NCI-H1694 (cell line): ENCODE data around the gene AEN.

Experiments used
- DNase-seq: peaks from one replicate; lab custom pipeline; 2025; lab: John Stamatoyannopoulos, UW

The AEN gene

DNA sequence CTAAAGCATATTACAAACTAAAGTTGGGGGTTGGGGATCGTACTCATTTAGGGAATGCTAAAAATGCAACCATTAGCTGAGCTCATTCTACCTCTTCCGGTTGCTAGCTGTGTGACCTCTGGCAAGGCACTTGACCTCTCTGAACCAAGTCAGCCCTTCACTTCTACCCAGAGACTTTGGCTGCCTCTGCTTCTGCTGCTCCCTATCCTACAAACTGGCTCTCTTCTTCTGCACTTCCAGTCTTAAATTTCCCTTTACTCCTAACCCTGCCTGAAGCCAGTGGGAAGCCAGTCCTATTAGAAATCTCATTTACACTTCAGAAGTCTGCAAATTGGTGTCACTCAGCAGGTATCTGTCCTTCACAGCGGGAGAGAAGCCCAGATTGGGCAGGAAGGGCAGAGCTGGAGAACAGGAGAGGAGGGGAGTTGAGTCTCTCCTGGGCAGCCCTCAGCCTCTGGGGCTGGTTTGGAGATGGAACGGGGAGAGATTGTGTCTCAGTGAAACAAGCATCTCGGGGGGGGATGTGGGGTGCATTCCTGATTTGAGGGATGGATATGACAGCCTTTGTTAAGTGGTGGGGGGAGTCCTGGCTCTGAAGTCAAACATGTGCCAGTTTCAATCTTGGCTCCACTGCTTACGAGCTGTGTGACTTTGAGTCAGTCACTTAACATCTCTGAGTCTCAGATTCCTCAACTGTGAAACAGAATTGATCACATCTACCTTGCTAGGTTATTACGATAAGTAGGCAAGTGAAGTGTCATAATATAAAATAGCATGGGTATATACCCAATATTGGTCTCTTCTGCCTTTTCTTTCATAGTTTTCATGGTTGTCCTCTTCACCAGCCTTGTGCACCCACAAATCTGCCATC lies 7.8 kb upstream of the AEN start:
- DNase-seq = no peak

DNA sequence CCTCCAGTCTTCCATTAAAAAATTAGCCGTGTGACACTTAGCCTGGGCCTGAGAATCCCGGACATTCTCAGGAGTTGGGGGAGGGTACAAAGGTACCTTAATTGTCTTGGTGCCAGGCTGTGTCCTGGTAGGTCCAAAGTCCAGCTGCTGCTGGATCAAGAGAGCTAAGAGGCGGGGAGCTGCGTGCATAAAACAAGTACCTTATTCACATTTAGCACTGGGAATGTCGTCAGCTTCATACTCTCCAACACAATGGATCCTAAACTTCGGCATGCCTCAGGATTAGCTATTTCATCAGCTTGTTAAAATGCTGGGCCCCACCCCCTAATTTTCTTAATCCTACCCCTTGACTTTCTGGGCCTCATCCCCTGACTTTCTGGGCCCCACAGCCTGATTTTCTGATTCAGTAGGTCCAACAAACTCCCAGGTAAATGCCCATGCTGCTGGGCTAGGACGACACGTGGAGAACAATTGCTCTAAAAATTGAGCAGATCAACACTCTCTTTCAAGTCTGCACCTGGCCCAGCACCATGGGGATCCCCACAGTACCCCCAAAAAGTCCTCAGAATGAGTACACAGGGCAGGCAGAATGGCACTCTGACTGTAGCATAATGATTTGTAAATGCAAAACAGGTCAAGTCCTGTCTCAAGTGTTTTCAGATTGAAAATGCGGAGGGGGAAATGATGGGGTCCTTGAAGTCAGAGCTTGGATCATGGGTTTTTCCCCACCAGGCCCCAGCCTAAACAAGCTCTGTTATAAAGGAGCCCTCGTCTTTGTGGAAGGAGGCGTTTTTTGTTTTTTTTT lies 5.6 kb upstream of the AEN start:
- DNase-seq = no peak

DNA sequence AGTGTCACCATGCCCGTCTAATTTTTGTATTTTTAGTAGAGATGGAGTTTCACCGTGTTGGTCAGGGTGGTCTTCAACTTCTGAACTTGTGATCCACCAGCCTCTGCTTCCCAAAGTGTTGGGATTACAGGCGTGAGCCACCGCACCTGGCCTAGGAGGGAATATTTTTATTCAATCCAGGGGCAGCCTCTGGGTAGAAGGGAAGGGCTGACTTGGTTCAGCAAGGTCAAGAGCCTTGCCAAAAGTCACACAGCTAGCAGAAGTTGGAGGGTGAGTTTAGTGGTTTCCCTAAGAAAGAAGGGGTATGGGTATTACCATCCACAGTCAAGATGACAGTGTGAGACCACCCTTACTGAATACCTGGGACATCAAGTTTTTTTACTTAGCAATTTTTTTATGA lies 4.9 kb upstream of the AEN start:
- no peak for DNase-seq

DNA sequence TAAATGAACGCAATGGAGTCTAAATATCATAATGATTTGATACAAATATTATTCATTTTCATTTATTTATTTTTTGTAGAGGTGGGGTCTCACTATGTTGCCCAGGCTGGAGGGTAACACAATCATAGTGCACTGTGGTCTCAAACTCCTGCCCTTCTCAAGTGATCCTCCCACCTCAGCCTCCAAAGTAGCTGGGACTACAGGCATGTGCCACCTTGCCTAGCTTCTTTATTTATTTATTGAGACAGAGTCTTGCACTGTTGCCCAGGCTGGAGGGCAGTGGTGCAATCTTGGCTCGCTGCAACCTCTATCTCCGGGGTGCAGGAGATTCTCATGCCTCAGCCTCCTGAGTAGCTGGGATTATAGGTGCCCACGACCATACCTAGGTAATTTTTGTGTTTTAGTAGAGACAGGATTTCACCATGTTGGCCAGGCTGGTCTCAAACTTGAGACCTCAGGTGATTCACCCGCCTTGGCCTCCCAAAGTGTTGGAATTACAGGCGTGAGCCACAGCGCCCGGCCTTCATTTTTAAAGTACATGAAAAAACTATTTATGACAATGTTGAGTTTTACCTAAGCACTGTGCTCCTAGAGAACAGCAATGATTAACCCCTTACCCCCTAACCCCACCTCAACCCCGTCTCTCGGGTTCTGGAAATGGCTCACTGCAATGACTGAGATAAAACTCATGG lies 4.0 kb upstream of the AEN start:
- DNase-seq = no peak

DNA sequence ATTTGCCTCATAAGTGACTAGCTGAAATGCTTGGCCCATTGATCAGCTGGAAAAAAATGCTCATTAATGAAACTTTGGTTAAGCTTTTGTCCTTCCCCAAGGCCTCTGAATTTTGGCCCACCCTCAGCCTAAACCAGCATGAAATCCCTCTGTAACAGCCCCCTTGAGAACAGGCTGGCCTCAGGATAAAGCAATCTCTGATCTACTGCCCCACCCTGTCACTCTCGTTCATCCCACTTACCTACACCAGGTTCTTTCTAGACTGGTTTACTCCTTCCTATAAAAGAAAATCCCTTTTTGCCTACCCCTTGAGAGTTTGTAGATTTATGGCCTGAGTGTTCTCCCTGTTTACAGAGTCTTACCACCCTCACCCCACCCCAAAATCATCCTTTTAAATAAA lies 3.4 kb upstream of the AEN start:
- DNase-seq = no peak

DNA sequence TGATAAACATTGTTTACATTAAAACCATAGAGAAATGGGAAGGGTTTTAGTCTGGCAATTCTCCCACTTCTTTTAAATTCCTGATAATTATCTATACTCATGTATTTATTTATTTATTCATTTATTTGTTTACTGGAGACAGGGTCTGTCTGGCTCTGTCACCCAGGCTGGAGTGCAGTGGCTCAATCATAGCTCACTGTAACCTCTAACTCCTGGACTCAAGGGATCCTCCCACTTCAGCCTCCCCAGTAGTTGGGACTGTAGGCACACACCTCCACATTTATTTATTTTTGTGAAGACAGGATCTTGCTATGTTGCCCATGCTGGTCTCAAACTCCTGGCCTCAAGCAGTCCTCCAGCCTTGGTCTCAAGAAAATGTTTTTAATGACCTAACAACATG lies 2.5 kb upstream of the AEN start:
- DNase-seq = no peak

DNA sequence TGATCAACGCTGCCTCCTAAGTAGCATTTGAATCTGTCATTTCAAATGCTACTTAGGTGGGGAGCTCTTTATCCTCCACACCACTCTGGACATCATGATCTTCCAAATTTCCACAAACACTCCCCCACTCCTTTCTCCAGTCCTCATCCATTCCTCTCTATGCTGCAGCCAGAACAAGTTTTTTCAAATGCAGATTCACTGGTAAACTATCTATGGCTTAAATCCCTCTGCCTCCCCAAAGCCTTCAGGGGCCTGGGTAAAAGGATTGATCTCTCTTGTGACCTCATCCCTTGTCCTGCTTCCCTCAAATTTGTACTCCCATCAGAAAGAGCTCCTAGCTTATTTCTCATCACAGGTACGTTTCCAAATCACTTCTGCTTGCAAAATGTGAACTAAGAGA lies 1.3 kb upstream of the AEN start:
- no peak for DNase-seq

DNA sequence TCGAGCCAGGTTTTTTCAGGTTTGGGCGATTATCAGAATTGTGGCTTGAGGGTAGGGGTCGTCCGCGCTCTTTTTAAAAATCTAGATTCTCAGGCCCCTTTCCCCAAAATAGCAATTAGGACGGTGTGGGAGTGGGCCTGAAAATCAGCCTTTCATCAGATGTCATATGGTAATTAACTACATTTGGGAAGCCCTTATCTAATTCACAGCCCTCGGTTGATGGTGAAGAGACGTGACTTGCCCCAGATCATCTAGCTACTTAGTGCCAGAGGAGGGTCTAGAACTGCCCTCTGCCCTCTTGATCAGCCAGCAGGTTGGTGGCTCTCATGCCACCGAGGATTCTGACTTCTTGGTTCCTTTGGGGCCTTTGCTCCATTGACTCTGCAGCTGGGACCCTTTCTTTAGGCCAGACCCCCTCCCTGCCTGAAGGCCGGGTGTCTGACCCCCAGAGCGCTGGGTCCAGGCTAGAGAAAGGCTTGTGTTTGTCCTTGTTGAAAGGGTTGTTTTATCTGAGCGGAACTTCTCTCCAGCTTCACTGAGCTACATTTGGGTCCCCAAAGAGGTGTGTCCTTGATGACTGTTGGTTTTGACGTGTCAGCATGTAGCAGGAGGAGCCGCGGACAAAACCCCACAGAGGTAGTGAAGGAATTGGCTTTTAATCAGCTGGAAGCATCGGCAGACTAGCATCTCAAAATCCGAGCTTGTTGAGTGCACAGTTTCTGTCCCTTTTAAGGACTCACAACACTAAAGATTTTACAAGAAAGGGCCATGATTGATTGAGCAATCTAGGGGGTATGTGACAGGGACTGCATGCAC lies 857 bp downstream of the AEN start:
- no peak for DNase-seq

DNA sequence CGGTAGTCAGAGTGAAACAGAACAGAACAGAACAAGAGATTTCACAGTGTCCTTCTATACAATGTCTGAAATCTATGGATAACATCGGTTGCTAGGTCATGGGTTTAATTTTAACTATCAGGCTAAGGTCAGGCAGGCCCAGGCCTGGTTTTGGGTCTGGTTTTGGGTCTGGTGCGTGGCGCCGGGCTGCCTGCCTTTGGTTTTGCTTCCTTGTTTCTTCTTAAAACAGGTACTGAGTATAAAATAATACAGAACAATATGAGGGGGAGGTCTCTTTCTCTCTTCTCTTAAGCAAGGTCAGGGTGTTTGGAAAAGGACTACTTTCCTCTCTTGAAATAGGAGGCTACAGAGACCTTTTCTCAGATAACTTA lies 1.4 kb downstream of the AEN start:
- DNase-seq = no peak

DNA sequence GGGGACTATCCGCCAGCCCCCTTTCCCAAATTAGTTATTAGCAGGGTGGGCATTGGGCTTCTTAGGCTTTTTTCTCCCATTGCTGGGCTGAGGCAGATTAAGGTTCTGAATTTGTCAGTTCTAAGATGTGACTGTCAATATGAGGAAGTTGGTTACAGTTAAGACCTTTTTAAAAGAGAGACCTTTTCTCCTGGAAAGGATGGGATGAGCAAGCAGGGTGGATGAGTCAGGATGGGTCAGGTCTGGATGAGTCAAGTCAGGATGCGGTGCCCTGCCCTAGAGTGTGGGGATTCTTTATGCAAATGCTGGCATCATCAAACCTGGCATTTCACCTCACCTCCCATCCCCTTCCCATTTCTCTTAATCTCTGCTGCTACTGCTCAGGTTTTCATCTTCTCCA lies 1.9 kb downstream of the AEN start:
- DNase-seq = no peak

DNA sequence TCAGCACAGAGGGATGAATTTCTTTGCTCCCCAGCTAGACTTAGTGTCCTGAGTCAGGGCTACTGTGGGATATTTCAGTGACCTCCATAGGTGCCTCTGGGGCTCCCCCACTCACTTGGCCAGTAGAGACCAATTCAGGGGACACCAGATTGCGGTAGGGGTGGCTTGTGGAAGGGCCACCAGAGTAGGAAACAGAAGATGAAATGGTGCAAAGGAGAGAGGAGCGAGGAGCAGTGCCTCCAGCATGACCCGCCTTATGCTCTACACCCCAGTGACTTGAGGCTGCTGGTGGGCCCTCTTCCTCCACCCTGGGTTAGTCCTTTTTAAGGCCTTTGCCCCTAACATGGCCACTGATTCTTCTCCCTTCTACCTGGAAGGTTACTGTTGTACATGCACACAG lies 2.5 kb downstream of the AEN start:
- no peak for DNase-seq

DNA sequence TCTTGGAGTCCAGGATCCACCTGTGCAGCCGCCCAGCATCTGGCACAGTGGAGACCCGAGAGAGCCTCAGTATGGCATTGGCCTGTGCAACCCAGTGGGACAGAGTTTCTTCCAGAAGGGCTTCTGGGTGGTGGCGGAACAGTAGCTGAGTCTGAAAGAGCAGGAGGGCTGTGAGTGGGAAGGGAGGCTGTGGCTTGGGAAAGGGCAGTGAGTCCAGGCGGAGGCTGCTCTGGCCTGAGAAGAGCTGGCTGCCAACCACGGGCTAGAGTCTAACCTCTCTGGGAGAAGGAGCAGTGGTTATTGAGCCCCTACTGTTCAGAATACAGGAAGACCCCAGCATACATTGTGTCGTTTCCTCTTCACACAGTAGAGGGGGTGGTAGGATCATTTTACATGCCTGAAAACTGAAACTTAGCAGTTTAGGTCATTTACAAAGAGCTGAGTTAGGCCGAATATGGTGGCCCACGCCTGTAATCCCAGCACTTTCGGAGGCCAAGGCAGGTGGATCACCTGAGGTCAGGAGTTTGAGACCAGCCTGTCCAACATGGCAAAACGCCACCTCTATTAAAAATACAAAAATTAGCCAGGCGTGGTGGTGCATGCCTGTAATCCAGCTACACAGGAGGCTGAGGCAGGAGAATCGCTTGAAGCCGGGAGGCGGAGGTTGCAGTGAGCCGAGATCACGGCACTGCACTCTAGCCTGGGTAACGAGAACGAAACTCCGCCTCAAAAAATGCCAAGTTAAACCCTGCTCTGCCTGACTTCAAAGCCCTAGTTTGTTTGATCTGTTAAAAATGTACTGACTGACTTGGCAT lies 3.2 kb downstream of the AEN start:
- DNase-seq = no peak

DNA sequence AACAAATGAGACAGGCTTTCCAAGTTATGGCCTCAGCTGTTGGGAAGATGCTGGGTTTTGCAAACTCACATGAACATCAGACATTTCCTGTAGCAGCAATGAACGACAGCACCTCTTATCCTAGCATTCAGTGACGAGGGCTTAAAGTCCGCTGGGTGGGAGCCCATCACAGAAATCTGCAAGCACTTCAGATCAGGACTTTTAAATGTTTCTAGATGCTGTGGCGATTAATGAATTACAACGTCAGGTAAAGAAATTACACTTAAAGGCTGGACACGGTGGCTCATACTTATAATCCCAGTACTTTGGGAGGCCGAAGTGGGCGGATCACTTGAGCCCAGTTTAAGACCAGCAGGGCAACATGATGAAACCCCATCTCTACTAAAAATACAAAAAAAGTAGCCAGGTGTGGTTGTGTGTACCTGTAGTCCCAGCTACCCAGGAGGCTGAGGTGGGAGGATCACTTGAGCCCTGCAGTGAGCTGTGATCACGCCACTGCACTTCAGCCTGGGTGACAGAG lies 3.9 kb downstream of the AEN start:
- no peak for DNase-seq

DNA sequence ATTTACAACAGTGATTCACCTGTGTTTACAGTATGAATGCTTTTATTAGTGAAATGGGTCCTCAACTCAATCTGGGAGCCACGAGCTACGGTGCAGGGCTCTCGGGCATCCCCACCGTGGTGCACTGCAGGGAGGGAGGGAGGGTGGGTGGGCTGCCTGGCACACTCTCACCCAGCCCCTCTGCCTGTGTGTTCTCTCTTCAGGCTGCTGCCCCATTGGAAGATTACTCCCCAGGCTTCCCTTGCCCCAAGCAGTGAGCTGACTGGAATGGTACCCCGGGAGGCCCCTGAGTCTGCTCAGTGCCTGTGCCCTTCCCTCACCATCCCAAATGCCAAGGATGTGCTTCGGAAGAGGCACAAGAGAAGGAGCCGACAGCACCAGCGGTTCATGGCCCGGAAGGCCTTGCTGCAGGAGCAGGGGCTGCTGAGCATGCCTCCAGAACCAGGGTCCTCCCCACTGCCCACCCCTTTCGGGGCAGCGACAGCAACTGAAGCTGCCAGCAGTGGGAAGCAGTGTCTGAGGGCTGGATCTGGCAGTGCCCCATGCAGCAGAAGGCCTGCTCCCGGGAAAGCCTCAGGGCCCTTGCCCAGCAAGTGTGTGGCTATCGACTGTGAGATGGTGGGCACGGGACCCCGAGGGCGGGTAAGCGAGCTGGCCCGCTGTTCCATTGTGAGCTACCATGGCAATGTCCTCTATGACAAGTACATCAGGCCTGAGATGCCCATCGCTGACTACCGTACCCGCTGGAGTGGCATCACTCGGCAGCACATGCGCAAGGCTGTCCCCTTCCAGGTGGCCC lies 5.0 kb downstream of the AEN start:
- DNase-seq = no peak

DNA sequence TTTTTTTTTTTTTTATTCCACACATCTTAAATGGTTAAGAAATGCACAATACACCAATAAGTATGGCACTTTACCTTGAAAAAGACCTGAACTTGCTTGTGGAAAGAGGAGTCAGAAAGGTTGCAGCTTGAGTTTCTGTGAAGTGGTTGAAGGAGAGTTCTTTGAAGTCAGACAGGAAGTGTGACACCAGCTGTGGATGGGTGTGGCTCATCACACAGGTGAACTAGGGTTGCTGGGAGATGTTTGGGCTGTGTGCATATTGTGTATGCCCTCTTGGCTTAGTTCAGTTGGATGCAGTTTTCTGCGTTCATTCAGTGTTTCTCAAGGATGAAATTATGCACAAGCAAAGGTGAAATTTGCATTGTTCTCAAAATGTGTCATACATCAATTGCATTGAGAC lies 6.3 kb downstream of the AEN start:
- DNase-seq = no peak

DNA sequence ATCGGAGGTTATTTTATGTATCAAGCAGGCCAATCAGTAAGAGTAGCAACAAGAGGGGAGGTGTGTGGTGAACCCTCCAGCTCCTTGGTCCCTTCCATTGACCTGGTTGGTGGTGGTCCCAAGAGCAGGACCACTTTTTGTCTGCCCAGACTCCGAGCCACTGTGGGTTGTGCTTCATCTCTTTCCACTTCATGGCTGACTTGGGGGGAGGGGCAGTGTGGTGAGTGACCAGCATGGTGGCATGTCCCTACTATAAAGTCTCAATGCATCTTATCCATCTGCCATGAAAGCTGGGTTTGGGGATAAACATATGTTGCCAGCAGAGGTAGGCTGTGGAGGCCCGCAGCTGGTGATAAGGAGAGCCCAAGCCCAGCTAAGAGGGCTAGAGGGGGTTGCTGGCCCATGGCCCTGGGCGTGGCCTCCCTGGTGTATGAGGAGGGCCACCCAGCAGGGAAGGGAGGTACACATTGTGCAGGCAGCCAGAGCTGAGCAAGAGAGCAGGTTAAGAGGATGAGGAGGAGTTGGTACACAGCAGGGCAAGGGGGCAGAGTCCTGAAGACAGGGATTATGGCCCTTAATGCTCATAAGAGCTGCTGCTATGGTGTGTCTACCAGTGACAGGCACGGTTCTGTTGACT lies 7.0 kb downstream of the AEN start:
- no peak for DNase-seq

DNA sequence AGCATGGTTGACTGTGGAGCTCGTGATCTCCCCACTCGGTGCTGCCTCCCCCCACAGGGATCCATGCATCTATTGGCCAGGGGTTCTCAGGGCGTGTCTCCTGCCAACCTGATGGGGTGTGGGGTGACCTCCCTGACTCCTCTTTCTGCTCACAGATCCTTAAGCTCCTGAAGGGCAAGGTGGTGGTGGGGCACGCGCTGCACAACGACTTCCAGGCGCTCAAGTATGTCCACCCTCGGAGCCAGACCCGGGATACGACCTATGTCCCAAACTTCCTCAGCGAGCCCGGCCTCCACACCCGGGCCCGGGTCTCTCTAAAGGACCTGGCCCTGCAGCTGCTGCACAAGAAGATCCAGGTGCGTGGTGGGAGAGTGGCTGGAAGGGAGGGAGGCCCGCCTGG lies 7.9 kb downstream of the AEN start:
- DNase-seq = no peak

DNA sequence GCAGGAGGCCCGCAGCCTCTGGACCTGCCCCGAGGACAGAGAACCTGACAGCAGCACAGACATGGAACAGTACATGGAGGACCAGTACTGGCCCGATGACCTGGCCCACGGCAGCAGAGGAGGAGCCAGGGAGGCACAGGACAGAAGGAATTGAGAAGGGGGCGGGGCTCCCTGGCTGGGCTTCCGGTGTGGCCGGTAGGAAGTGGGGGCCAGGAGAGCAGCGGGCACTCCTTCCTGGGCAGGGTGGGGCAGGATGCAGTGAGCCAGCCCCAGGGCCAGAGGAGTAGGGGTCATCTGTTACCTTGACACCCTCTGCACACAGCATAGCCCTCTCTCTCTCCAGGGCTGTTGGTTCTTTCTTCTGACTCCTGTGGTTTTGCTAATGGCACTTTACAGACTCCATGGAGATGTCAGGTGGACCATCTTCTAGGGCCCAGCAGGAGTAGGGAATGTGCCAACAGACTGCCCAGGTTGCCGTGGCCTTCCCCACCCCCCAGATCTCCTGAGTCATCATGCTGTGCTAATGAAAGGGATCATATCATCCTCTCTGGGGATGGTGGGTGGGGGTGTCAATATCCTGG lies 9.1 kb downstream of the AEN start:
- no peak for DNase-seq

DNA sequence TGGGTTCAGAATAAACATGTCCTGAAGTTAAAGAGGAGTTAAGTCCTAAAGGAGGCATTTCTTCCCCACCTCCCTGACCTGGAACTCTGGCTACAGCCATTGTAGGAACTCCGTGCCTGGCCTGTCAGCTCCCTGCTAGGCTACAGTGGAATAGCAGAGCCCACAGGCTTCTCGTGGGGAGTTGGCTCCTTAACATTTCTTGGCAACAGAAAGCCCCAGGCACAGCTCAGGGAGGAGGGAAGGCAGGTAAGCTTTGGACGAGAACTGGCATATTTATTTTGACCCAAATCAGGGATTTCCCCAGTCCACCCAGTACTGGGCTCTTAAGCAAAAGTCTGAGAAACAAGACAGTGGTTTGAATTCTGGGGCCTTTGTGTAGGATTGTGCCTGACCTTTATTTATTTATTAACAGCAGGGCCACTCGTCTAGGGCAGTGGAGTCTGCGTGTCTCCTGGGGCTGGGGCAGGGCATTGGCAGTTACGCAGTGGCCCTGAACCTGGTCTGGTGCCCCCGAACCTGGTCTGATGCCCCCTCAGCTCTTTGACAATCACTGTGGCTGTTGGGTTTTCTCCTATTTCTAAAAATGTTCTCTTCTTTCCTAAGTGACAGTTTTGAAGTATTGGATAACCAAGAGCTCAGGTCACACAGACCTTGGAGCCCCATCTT lies 9.8 kb downstream of the AEN start:
- DNase-seq = no peak
